Mammary epithelial cell (primary cell): Measurements from ENCODE around the gene NARF.

Source experiments
- EZH2 ChIP-seq: IDR thresholded peaks from 2 replicates; pipeline ENCODE4 v1.6.1; 2012; ENCODE audit warnings: low read length, inconsistent platforms, borderline replicate concordance
- TF ChIP-seq, protein P1 (sequence below), 2 donors: IDR thresholded peaks in 1 of 2; conservative IDR thresholded peaks in 1 of 2; 2 replicates each; pipeline ENCODE4 v1.5.1; 2011 to 2012; ENCODE audit warnings: inconsistent platforms in 2 of 2, low read length in 2 of 2, mild to moderate bottlenecking in 2 of 2, control low read depth in 1 of 2, low read depth in 1 of 2; ENCODE audit not compliant: insufficient read depth in 1 of 2; ENCODE audit errors: extremely low read depth in 1 of 2

DNA sequence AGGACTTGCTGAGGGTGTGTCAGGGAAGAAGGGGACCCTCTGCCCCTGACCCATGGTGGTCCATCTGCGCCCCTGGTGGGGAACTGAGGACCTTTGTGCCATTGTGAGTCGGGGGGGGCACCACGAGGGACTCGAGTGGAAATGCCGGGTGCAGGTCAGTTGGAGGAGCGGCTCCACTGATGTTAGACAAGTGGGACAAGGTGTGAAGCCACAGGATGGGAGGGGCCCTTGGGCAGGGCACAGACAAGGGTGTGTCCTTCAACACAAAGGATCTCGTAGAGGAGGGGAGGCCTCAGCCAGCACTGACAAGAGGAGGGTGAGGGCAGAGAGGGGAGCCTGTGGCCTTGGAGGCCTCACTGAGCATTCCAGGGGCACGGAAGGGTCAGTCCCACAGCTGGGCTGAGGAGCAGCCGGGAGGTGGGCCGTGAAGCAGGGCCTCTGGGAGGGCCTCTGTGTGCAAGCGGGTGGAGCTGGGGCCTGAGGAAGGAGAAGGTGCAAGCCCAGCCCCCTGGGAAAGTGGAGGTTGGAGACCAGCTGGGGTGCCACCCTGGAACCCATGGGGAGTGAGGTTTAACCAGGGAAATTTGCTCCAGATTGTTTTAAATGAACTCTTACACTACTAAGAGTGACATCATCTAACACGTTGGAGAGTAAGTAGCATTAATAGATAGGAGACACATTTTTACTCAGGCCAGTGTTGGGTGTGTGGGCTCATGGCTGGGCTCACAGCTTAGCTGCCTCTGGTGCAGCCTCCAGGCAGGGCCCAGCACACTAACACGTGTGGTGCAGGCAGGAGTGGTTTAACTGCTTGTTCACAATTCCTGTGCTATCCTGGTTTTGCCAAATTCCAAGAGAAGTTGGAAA is 27.9 kb downstream of the NARF start:
- TF ChIP-seq, protein P1, sequence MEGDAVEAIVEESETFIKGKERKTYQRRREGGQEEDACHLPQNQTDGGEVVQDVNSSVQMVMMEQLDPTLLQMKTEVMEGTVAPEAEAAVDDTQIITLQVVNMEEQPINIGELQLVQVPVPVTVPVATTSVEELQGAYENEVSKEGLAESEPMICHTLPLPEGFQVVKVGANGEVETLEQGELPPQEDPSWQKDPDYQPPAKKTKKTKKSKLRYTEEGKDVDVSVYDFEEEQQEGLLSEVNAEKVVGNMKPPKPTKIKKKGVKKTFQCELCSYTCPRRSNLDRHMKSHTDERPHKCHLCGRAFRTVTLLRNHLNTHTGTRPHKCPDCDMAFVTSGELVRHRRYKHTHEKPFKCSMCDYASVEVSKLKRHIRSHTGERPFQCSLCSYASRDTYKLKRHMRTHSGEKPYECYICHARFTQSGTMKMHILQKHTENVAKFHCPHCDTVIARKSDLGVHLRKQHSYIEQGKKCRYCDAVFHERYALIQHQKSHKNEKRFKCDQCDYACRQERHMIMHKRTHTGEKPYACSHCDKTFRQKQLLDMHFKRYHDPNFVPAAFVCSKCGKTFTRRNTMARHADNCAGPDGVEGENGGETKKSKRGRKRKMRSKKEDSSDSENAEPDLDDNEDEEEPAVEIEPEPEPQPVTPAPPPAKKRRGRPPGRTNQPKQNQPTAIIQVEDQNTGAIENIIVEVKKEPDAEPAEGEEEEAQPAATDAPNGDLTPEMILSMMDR (conservative IDR thresholded peaks at IDR 0.05 in 1 of 2, IDR thresholded peaks at IDR 0.05 in 1 of 2; ENCODE audit: extremely low read depth in 1 of 2, insufficient read depth in 1 of 2, low read depth in 1 of 2, low read length in 2 of 2) = no peak
- TF ChIP-seq EZH2 = no peak
